ENCODE data around the gene UBE2V1. TPM values are rescaled to one million over a fixed set of nuclear protein-coding genes. Genes with fewer than 3 reads are reported as not detected.

Gene UBE2V1
- polyA plus RNA-seq, 1 donor = 131 TPM

GRCh38 chr20:50044353-50044960, 68.5 kb downstream of the UBE2V1 start:
- Histone ChIP-seq H3K36me3 (ENCODE audit: control insufficient read depth, insufficient read depth, low read length) (no peaks in the 10 kb centered on the region), H3K4me1 (ENCODE audit: control insufficient read depth, insufficient read depth, low read length) (no peaks in the 10 kb centered on the region), H3K27me3 (ENCODE audit: control insufficient read depth, insufficient read depth, low read length) (no peaks in the 10 kb centered on the region), H3K9me3 (ENCODE audit: control insufficient read depth, low read depth, low read length) (no peaks in the 10 kb centered on the region), H3K4me3 (ENCODE audit: low read length) (no peak overlapping the region), H3K27ac (ENCODE audit: low read length) (no peak overlapping the region)
- no peak for DNase-seq
- no CpG with 5 or more reads among the region's 5 CpGs for WGBS (ENCODE audit: insufficient coverage, low lambda C conversion rate)

DNA sequence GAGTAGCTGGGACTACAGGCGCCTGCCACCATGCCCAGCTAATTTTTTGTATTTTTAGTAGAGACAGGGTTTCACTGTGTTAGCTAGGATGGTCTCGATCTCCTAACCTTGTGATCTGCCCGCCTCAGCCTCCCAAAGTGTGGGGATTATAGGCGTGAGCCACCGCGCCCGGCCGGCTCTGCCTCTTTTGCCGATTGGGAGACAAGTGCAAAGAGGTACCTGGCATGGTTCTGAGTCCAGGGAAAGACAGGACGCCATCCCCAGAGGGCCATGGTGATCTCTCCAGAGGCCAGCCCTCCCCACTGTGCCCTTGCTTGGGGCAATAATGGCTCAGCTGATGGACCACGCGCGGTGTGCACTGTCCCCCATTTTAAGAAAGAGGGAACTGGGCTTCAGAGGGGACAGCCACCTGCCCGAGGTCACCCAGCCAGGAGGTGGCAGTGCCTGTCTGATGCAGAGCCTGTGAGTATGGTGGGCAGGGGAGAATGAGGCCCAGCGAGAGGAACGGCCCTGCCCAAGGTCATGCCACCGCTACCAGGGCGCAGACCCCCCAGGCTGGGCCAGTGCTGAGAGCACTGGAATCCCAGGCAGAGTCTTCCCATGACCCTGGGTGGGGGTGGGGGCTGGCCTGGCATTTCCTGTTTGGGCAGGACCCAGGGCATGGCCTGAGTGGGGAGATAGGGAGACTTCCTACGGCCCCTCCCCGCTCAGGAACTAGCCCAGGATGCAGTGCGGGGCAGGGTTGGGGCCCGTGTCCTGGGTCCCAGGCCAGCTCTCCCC, 69.2 kb downstream of the UBE2V1 start:
- WGBS (ENCODE audit: insufficient coverage, low lambda C conversion rate) = no CpG with 5 or more reads among the region's 22 CpGs
- Histone ChIP-seq H3K27ac (ENCODE audit: low read length) (no peak overlapping the region), H3K27me3 (ENCODE audit: control insufficient read depth, insufficient read depth, low read length) (no peaks in the 10 kb centered on the region), H3K4me1 (ENCODE audit: control insufficient read depth, insufficient read depth, low read length) (no peaks in the 10 kb centered on the region), H3K9me3 (ENCODE audit: control insufficient read depth, low read depth, low read length) (no peaks in the 10 kb centered on the region), H3K4me3 (ENCODE audit: low read length) (no peak overlapping the region), H3K36me3 (ENCODE audit: control insufficient read depth, insufficient read depth, low read length) (no peaks in the 10 kb centered on the region)
- no peak for DNase-seq

DNA sequence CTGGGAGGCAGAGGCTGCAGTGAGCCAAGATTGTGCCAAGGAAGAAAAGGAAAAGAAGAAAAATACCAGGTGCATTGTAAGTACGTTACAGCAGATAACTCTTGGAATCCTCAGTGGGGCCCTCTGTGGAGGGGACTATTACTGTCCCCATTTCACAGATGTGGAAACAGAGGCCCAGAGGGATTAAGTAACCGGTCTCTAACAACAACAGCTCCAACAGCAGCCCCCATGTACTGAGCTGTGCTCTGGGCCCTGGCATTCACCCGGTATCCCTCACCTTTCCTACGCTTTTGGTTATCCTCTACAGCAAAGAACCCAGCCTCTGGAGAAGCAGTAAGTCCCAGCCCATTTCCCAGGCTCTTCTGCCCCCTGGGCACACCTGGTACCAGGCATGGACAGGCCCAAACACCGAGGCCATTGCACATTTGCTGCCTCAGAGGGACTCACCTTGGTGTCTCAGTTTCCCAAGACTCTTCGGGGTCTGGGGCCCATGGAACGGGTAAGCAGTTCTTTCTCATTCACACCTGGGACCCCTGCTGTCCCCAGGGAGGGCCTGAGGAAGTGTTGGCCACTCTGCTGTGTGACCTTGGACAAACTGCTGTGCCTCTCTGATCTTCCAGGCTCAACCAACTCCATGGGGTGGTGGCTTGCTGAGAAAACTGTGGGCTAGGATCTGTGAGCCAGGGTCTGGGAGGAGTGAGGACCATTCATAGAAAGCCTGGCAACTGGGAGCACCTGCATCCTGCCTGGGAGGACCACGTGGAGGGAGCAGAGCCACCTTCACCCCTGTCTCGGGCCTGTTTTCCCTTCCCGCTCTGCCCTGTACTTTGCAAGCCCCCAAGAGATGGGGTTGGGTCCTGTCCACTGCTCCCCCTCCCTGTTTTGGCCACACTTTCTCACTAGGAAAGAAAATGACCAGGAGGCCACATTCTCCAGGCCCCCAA, 70.3 kb downstream of the UBE2V1 start:
- Histone ChIP-seq H3K9me3 (ENCODE audit: control insufficient read depth, low read depth, low read length) (no peaks in the 10 kb centered on the region), H3K27ac (ENCODE audit: low read length) (no peak overlapping the region), H3K4me1 (ENCODE audit: control insufficient read depth, insufficient read depth, low read length) (no peaks in the 10 kb centered on the region), H3K4me3 (ENCODE audit: low read length) (no peak overlapping the region), H3K36me3 (ENCODE audit: control insufficient read depth, insufficient read depth, low read length) (no peaks in the 10 kb centered on the region), H3K27me3 (ENCODE audit: control insufficient read depth, insufficient read depth, low read length) (no peaks in the 10 kb centered on the region)
- WGBS (ENCODE audit: insufficient coverage, low lambda C conversion rate) = no CpG with 5 or more reads among the region's 10 CpGs
- no peak for DNase-seq

DNA sequence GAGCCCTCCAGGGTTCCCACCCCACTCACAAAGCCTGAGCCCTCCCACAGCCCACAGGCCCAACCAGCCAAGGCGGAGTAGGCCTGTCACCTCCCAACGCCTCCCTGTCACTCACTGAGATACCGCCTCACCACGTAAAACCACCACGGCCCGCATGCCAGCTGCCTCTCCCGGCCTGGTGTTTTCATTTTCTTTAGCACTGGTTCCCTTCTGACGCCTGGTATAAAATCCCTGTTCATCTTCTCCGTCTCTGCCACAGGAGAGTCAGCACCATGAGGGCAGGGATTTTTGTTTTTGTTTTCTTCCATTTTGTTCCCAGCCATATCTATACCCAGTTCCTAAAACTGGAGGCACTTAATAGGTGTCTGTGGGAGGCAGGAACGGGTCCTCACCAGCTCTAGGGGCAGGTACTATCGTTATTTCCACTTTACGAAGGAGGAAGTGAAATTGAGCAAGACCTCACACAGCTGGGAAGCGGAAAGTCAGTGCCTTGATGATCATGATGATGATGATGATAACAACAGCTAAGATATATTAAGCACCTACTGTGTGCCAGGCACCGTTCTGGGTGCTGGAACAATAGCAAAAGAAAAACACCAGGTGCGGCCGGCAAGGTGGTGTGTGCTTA, 71.6 kb downstream of the UBE2V1 start:
- H3K4me3 ChIP-seq (ENCODE audit: low read length) = no peak overlapping the region
- no peak overlapping the region for H3K27ac ChIP-seq (ENCODE audit: low read length)
- WGBS (ENCODE audit: insufficient coverage, low lambda C conversion rate) = 84% methylated on average over 4 of the region's 16 CpGs
- no peak for DNase-seq
- H3K36me3 ChIP-seq (ENCODE audit: control insufficient read depth, insufficient read depth, low read length) = no peaks in the 10 kb centered on the region
- no peaks in the 10 kb centered on the region for H3K9me3 ChIP-seq (ENCODE audit: control insufficient read depth, low read depth, low read length)
- H3K27me3 ChIP-seq (ENCODE audit: control insufficient read depth, insufficient read depth, low read length) = no peaks in the 10 kb centered on the region
- no peaks in the 10 kb centered on the region for H3K4me1 ChIP-seq (ENCODE audit: control insufficient read depth, insufficient read depth, low read length)

- H3K4me3 ChIP-seq (ENCODE audit: low read length) = no peak overlapping the region
- no peak for DNase-seq
- H3K4me1 ChIP-seq (ENCODE audit: control insufficient read depth, insufficient read depth, low read length) = no peaks in the 10 kb centered on the region
- H3K9me3 ChIP-seq (ENCODE audit: control insufficient read depth, low read depth, low read length) = no peaks in the 10 kb centered on the region
- no peak overlapping the region for H3K27ac ChIP-seq (ENCODE audit: low read length)
- no peaks in the 10 kb centered on the region for H3K27me3 ChIP-seq (ENCODE audit: control insufficient read depth, insufficient read depth, low read length)
- no peaks in the 10 kb centered on the region for H3K36me3 ChIP-seq (ENCODE audit: control insufficient read depth, insufficient read depth, low read length)
- WGBS (ENCODE audit: insufficient coverage, low lambda C conversion rate) = no CpG with 5 or more reads among the region's 17 CpGs
Observed at GRCh38 chr20:50040432-50041245, 72.3 kb downstream of the UBE2V1 start.

DNA sequence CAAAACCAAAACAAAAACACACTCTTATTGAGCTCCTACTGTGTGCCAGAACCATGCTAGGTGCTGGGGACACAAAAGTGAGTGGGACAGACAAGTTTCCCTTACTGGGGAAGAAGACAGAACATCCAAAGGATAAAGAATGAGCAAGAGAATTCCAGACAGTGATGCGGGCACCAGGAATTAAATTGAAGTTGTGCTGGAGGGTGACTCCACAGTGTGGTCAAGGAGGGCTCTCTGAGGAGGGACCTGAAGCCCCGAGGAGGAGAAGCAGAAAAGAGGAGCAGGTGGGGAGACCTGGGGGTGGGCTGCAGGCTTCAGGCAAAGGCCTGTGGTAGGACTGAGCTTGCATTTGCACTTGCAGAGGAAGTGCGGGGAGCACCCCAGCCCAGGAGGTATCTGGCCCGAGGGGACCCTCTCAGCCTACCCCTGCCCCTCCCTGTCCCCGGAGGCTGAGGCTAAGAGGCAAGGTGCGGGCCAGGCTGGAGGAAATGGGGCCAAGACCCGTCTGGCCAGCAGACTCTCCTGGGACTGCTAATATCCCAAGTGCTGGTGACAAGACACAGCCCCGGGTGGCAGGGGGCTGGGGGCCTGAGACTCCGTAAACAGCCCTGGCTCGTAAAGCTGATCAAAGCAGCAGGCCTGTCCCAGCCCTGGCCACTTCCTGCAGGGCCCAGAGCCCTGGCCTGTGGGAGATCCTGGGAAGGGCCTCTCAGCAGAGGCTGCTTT, 73.1 kb downstream of the UBE2V1 start:
- H3K4me3 ChIP-seq (ENCODE audit: low read length) = no peak overlapping the region
- H3K27me3 ChIP-seq (ENCODE audit: control insufficient read depth, insufficient read depth, low read length) = no peaks in the 10 kb centered on the region
- DNase-seq = no peak
- H3K4me1 ChIP-seq (ENCODE audit: control insufficient read depth, insufficient read depth, low read length) = no peaks in the 10 kb centered on the region
- WGBS (ENCODE audit: insufficient coverage, low lambda C conversion rate) = 100% methylated on average over 1 of the region's 10 CpGs
- H3K9me3 ChIP-seq (ENCODE audit: control insufficient read depth, low read depth, low read length) = no peaks in the 10 kb centered on the region
- no peaks in the 10 kb centered on the region for H3K36me3 ChIP-seq (ENCODE audit: control insufficient read depth, insufficient read depth, low read length)
- H3K27ac ChIP-seq (ENCODE audit: low read length) = no peak overlapping the region

DNA sequence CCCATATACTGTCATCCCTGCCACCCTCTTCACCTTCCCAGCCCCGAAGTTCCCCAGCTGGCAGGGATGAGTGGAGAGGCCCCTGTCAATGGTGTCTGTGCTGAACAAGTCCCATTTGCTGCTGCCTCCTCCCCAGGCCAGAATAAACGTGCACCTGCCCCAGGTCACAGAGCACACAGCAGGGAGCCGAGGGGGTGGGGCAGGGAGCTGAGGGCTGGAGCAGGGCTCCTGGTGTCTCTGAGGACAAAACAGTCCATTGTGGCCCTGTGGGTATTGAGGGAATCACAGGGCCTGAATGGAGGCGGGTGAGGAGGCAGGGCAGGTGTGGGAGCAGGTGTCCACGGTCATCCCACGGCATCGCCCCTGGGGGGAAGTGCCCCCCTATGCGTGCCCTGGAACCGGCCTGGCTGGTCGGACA, 74.4 kb downstream of the UBE2V1 start:
- Histone ChIP-seq H3K4me3 (ENCODE audit: low read length) (no peak overlapping the region), H3K36me3 (ENCODE audit: control insufficient read depth, insufficient read depth, low read length) (no peaks in the 10 kb centered on the region), H3K9me3 (ENCODE audit: control insufficient read depth, low read depth, low read length) (no peaks in the 10 kb centered on the region), H3K27me3 (ENCODE audit: control insufficient read depth, insufficient read depth, low read length) (no peaks in the 10 kb centered on the region), H3K4me1 (ENCODE audit: control insufficient read depth, insufficient read depth, low read length) (peaks cover 8% of the 10 kb centered on the region), H3K27ac (ENCODE audit: low read length) (no peak overlapping the region)
- no CpG with 5 or more reads among the region's 10 CpGs for WGBS (ENCODE audit: insufficient coverage, low lambda C conversion rate)
- peak in 1 of 2 donors; percentile 26 for DNase-seq

- Histone ChIP-seq H3K4me3 (ENCODE audit: low read length) (no peak overlapping the region), H3K4me1 (ENCODE audit: control insufficient read depth, insufficient read depth, low read length) (peaks cover 12% of the 10 kb centered on the region), H3K27me3 (ENCODE audit: control insufficient read depth, insufficient read depth, low read length) (no peaks in the 10 kb centered on the region), H3K27ac (ENCODE audit: low read length) (no peak overlapping the region), H3K9me3 (ENCODE audit: control insufficient read depth, low read depth, low read length) (no peaks in the 10 kb centered on the region), H3K36me3 (ENCODE audit: control insufficient read depth, insufficient read depth, low read length) (no peaks in the 10 kb centered on the region)
- DNase-seq = no peak
- WGBS (ENCODE audit: insufficient coverage, low lambda C conversion rate) = no CpG with 5 or more reads among the region's 6 CpGs
Observed at GRCh38 chr20:50038169-50038568, 74.8 kb downstream of the UBE2V1 start.

GRCh38 chr20:50037575-50037974, 75.4 kb downstream of the UBE2V1 start:
- H3K9me3 ChIP-seq (ENCODE audit: control insufficient read depth, low read depth, low read length) = no peaks in the 10 kb centered on the region
- H3K27ac ChIP-seq (ENCODE audit: low read length) = no peak overlapping the region
- no peak overlapping the region for H3K4me3 ChIP-seq (ENCODE audit: low read length)
- no peak for DNase-seq
- H3K27me3 ChIP-seq (ENCODE audit: control insufficient read depth, insufficient read depth, low read length) = no peaks in the 10 kb centered on the region
- no peaks in the 10 kb centered on the region for H3K36me3 ChIP-seq (ENCODE audit: control insufficient read depth, insufficient read depth, low read length)
- WGBS (ENCODE audit: insufficient coverage, low lambda C conversion rate) = 80% methylated on average over 1 of the region's 7 CpGs
- peaks cover 12% of the 10 kb centered on the region for H3K4me1 ChIP-seq (ENCODE audit: control insufficient read depth, insufficient read depth, low read length)
